GM23338 (cell line): ENCODE data around the gene BUB1B. TPM values are rescaled to one million over a fixed set of nuclear protein-coding genes. Genes with fewer than 3 reads are reported as not detected.

Source experiments
- ATAC-seq: fragments of 200-7000 bp; cut with Tn5 transposase; 3 replicates; pipeline ENCODE4 v1.9.1; 2020
- DNase-seq: peaks from one replicate; pipeline ENCODE4 v3.0.0-alpha.2; 2015; ENCODE audit warnings: low spot score
- H2AFZ ChIP-seq: fragments of 200-600 bp; sonication (generic); 2 replicates; pipeline ENCODE4 v1.8.0; 2016; ENCODE audit warnings: antibody characterized with exemption, mild to moderate bottlenecking, moderate library complexity
- H3F3A ChIP-seq: fragments of 200-600 bp; sonication (generic); replicated peaks from 2 replicates; pipeline ENCODE4 v1.8.0; 2017; ENCODE audit warnings: antibody characterized with exemption, mixed run types, low read depth
- H3K27ac ChIP-seq: fragments of 200-600 bp; sonication (generic); 2 replicates; pipeline ENCODE4 v1.6.1; 2016; ENCODE audit warnings: low read depth
- H3K27me3 ChIP-seq: fragments of 200-600 bp; sonication (generic); 2 replicates; pipeline ENCODE4 v1.8.0; 2016; ENCODE audit warnings: mild to moderate bottlenecking, mixed run types, moderate library complexity; ENCODE audit not compliant: insufficient read depth
- H3K36me3 ChIP-seq: fragments of 200-600 bp; sonication (generic); 2 replicates; pipeline ENCODE4 v1.8.0; 2016; ENCODE audit warnings: mild to moderate bottlenecking; ENCODE audit not compliant: insufficient read depth
- H3K4me1 ChIP-seq: fragments of 200-600 bp; sonication (generic); 2 replicates; pipeline ENCODE4 v1.8.0; 2016; ENCODE audit warnings: mild to moderate bottlenecking, moderate library complexity; ENCODE audit not compliant: insufficient read depth
- H3K4me2 ChIP-seq: fragments of 200-600 bp; sonication (generic); 2 replicates; pipeline ENCODE4 v1.7.1; 2017; ENCODE audit warnings: mixed run types
- H3K4me3 ChIP-seq: fragments of 200-600 bp; sonication (generic); 2 replicates; pipeline ENCODE4 v1.6.1; 2016; ENCODE audit warnings: mixed run types
- H3K79me2 ChIP-seq: fragments of 200-600 bp; sonication (generic); replicated peaks from 2 replicates; pipeline ENCODE4 v1.8.0; 2017; ENCODE audit warnings: mild to moderate bottlenecking; ENCODE audit not compliant: insufficient read depth
- H3K9me2 ChIP-seq: fragments of 200-600 bp; sonication (generic); 2 replicates; pipeline ENCODE4 v1.8.0; 2017; ENCODE audit not compliant: insufficient read depth
- H4K20me1 ChIP-seq: fragments of 200-600 bp; sonication (generic); replicated peaks from 2 replicates; pipeline ENCODE4 v1.8.0; 2017; ENCODE audit warnings: mild to moderate bottlenecking; ENCODE audit not compliant: insufficient read depth
- H3K27ac Mint-ChIP-seq: 2 replicates; pipeline ENCODE4 v1.8.0; 2020; ENCODE audit warnings: inconsistent platforms, mild to moderate bottlenecking, moderate library complexity, mixed read lengths
- H3K27me3 Mint-ChIP-seq: 3 replicates; pipeline ENCODE4 v1.8.0; 2022; ENCODE audit warnings: low read depth, mild to moderate bottlenecking, moderate library complexity, mixed read lengths, inconsistent platforms; ENCODE audit not compliant: insufficient read depth, poor library complexity
- H3K36me3 Mint-ChIP-seq: 3 replicates; pipeline ENCODE4 v1.8.0; 2021; ENCODE audit warnings: low read depth, mild to moderate bottlenecking, inconsistent platforms, moderate library complexity, mixed read lengths
- H3K4me1 Mint-ChIP-seq: 3 replicates; pipeline ENCODE4 v1.8.0; 2020; ENCODE audit warnings: mild to moderate bottlenecking, inconsistent platforms, mixed read lengths
- H3K4me3 Mint-ChIP-seq: 3 replicates; pipeline ENCODE4 v1.8.0; 2021; ENCODE audit warnings: moderate library complexity, mild to moderate bottlenecking, inconsistent platforms, mixed read lengths
- H3K9me3 Mint-ChIP-seq: 3 replicates; pipeline ENCODE4 v1.8.0; 2020; ENCODE audit warnings: moderate library complexity, mild to moderate bottlenecking, inconsistent platforms, mixed read lengths
- CREB1 ChIP-seq: fragments of 250-450 bp; sonication (Bioruptor Pico); IDR thresholded peaks from 2 replicates; pipeline ENCODE4 v1.5.0; 2020; ENCODE audit warnings: low read depth, mild to moderate bottlenecking, moderate library complexity
- CTCF ChIP-seq, 2 experiments: fragments of 200-600 bp in 1 of 2; sonication (generic) in 1 of 2; conservative IDR thresholded peaks; 2 replicates each; pipeline versions ENCODE4 v1.5.1 to v1.6.1; 2016 to 2017; ENCODE audit warnings: antibody characterized with exemption in 2 of 2, low read depth in 2 of 2, mild to moderate bottlenecking in 2 of 2, moderate library complexity in 1 of 2
- EZH2 ChIP-seq: fragments of 200-600 bp; sonication (generic); IDR thresholded peaks from one replicate; pipeline ENCODE4 v1.8.0; 2017; ENCODE audit warnings: antibody characterized with exemption, mild to moderate bottlenecking, low read depth; ENCODE audit not compliant: unreplicated experiment
- EZH2phosphoT487 ChIP-seq: fragments of 200-600 bp; sonication (generic); IDR thresholded peaks from one replicate; pipeline ENCODE4 v1.8.1; 2018; ENCODE audit warnings: antibody characterized with exemption; ENCODE audit not compliant: unreplicated experiment
- JUNB ChIP-seq: IDR thresholded peaks from one replicate; pipeline ENCODE4 v1.6.1; 2016; ENCODE audit warnings: antibody characterized with exemption; ENCODE audit not compliant: unreplicated experiment
- NANOG ChIP-seq: IDR thresholded peaks from 2 replicates; pipeline ENCODE4 v1.6.1; 2016; ENCODE audit warnings: antibody characterized with exemption, borderline replicate concordance
- POLR2AphosphoS5 ChIP-seq: IDR thresholded peaks from 2 replicates; pipeline ENCODE4 v1.6.1; 2016; ENCODE audit warnings: antibody characterized with exemption, low read depth
- STAT1 ChIP-seq: IDR thresholded peaks from one replicate; pipeline ENCODE4 v1.6.1; 2016; ENCODE audit warnings: antibody characterized with exemption; ENCODE audit not compliant: unreplicated experiment
- ZNF114 ChIP-seq: fragments of 250-450 bp; sonication (Bioruptor Pico); IDR thresholded peaks from 2 replicates; pipeline ENCODE4 v1.5.0; 2020; ENCODE audit warnings: mild to moderate bottlenecking, moderate library complexity
- ZNF331 ChIP-seq: fragments of 250-450 bp; sonication (Bioruptor Pico); IDR thresholded peaks from 2 replicates; pipeline ENCODE4 v1.5.0; 2020; ENCODE audit warnings: low read depth, mild to moderate bottlenecking, moderate library complexity
- ZNF462 ChIP-seq: fragments of 250-450 bp; sonication (Bioruptor Pico); IDR thresholded peaks from 2 replicates; pipeline ENCODE4 v1.5.0; 2020; ENCODE audit warnings: mild to moderate bottlenecking, moderate library complexity
- polyA plus RNA-seq: library from polyadenylated mRNA; unstranded; fragments of >200 nt; fragmentation: Nextera tagmentation; extraction: Ambion mirVana; gene quantifications from 2 replicates; pipeline ENCODE4 v1.2.1, GENCODE V29; 2016
- total RNA-seq: library from RNA; depleted of rRNA; stranded (reverse); fragments of >200 nt; shearing (Covaris generic); gene quantifications from 2 replicates; pipeline ENCODE4 v1.2.3, GENCODE V29; 2014
- TF ChIP-seq, protein P1 (sequence below): IDR thresholded peaks from one replicate; pipeline ENCODE4 v1.6.1; 2018; ENCODE audit warnings: antibody characterized with exemption; ENCODE audit not compliant: unreplicated experiment
- TF ChIP-seq, protein P2 (sequence below): IDR thresholded peaks from 2 replicates; pipeline ENCODE4 v1.6.1; 2016; ENCODE audit warnings: antibody characterized with exemption

Gene BUB1B
- total and polyA plus RNA-seq, 2 experiments from 2014 or later: 77.7 to 160 TPM

GRCh38 chr15:40242601-40243000 lies 81.7 kb downstream of the BUB1B start:
- Mint-ChIP-seq H3K36me3 (no peaks in the 10 kb centered on the region; the same call in 2 of the 3 replicates), H3K27ac (no peak overlapping the region), H3K9me3 (no peaks in the 10 kb centered on the region), H3K27me3 (peaks cover 20% of the 10 kb centered on the region), H3K4me1 (peaks cover 37% of the 10 kb centered on the region), H3K4me3 (no peak overlapping the region)
- Histone ChIP-seq H3K4me1 (peaks cover 17% of the 10 kb centered on the region), H3K4me2 (no peak overlapping the region), H3F3A (peaks cover 12% of the 10 kb centered on the region; the same call in 1 of the 2 replicates), H3K79me2 (no peaks in the 10 kb centered on the region), H2AFZ (no peak overlapping the region), H3K9me2 (no peaks in the 10 kb centered on the region), H3K27ac (no peak overlapping the region), H3K36me3 (no peaks in the 10 kb centered on the region), H3K27me3 (peaks cover 8% of the 10 kb centered on the region; the same call in 1 of the 2 replicates), H4K20me1 (no peaks in the 10 kb centered on the region), H3K4me3 (no peak overlapping the region)
- TF ChIP-seq, protein P1, sequence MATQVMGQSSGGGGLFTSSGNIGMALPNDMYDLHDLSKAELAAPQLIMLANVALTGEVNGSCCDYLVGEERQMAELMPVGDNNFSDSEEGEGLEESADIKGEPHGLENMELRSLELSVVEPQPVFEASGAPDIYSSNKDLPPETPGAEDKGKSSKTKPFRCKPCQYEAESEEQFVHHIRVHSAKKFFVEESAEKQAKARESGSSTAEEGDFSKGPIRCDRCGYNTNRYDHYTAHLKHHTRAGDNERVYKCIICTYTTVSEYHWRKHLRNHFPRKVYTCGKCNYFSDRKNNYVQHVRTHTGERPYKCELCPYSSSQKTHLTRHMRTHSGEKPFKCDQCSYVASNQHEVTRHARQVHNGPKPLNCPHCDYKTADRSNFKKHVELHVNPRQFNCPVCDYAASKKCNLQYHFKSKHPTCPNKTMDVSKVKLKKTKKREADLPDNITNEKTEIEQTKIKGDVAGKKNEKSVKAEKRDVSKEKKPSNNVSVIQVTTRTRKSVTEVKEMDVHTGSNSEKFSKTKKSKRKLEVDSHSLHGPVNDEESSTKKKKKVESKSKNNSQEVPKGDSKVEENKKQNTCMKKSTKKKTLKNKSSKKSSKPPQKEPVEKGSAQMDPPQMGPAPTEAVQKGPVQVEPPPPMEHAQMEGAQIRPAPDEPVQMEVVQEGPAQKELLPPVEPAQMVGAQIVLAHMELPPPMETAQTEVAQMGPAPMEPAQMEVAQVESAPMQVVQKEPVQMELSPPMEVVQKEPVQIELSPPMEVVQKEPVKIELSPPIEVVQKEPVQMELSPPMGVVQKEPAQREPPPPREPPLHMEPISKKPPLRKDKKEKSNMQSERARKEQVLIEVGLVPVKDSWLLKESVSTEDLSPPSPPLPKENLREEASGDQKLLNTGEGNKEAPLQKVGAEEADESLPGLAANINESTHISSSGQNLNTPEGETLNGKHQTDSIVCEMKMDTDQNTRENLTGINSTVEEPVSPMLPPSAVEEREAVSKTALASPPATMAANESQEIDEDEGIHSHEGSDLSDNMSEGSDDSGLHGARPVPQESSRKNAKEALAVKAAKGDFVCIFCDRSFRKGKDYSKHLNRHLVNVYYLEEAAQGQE: no peak
- TF ChIP-seq NANOG (no peak), EZH2phosphoT487 (no peak), JUNB (no peak), POLR2AphosphoS5 (no peak), CTCF (conservative IDR thresholded peaks at IDR 0.05; ENCODE audit: low read depth in 2 of 2) (no peak), ZNF462 (CRISPR knock-in tag) (no peak), CREB1 (CRISPR knock-in tag) (no peak), ZNF114 (no peak), STAT1 (no peak), ZNF331 (CRISPR knock-in tag) (no peak), EZH2 (no peak)
- TF ChIP-seq, protein P2, sequence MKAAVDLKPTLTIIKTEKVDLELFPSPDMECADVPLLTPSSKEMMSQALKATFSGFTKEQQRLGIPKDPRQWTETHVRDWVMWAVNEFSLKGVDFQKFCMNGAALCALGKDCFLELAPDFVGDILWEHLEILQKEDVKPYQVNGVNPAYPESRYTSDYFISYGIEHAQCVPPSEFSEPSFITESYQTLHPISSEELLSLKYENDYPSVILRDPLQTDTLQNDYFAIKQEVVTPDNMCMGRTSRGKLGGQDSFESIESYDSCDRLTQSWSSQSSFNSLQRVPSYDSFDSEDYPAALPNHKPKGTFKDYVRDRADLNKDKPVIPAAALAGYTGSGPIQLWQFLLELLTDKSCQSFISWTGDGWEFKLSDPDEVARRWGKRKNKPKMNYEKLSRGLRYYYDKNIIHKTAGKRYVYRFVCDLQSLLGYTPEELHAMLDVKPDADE: no peak
- DNase-seq (no peak), ATAC-seq (no peak)
